SK-N-SH treated with all-trans-retinoic acid at 6 μM for 48 hours (cell line): ENCODE measurements around the gene RAPH1.
A peak's percentile ranks its signal among the peaks of the same experiment; 100 is the strongest.

ENCODE experiments used
- ATAC-seq: fragments of 200-7000 bp; cut with Tn5 transposase; 3 replicates; pipeline ENCODE4 v1.9.1; 2020; ENCODE audit warnings: mild to moderate bottlenecking, moderate library complexity
- ARNTL ChIP-seq: fragments of 450-650 bp; formaldehyde crosslinking; IDR thresholded peaks from 2 replicates; pipeline ENCODE4 v1.5.0; 2020; ENCODE audit warnings: low read depth, mild to moderate bottlenecking, moderate library complexity, borderline replicate concordance
- BACH2 ChIP-seq: fragments of 250-450 bp; sonication (Bioruptor Pico); IDR thresholded peaks from 2 replicates; pipeline ENCODE4 v1.9.0; 2021; ENCODE audit warnings: mild to moderate bottlenecking, borderline replicate concordance
- CSDC2 ChIP-seq: fragments of 250-450 bp; sonication (Bioruptor Pico); IDR thresholded peaks from 2 replicates; pipeline ENCODE4 v1.5.0; 2020; ENCODE audit warnings: mild to moderate bottlenecking, moderate library complexity
- ESRRG ChIP-seq: fragments of 250-450 bp; sonication (Bioruptor Pico); IDR thresholded peaks from 2 replicates; pipeline ENCODE4 v1.6.1; 2021; ENCODE audit warnings: mild to moderate bottlenecking
- GLIS3 ChIP-seq: fragments of 250-450 bp; sonication (Bioruptor Pico); IDR thresholded peaks from 2 replicates; pipeline ENCODE4 v1.5.0; 2020; ENCODE audit warnings: mild to moderate bottlenecking, moderate library complexity
- ISL1 ChIP-seq: fragments of 250-450 bp; sonication (Bioruptor Pico); IDR thresholded peaks from 2 replicates; pipeline ENCODE4 v2.1.2; 2022; ENCODE audit warnings: mild to moderate bottlenecking, moderate library complexity
- OSR1 ChIP-seq: fragments of 250-450 bp; sonication (Bioruptor Pico); IDR thresholded peaks from 2 replicates; pipeline ENCODE4 v1.8.0; 2022; ENCODE audit warnings: moderate library complexity, mild to moderate bottlenecking, inconsistent platforms
- PPARA ChIP-seq: fragments of 250-450 bp; sonication (Bioruptor Pico); IDR thresholded peaks from 2 replicates; pipeline ENCODE4 v1.5.0; 2020; ENCODE audit warnings: mild to moderate bottlenecking, borderline replicate concordance
- RARB ChIP-seq: fragments of 250-450 bp; sonication (Bioruptor Pico); IDR thresholded peaks from 2 replicates; pipeline ENCODE4 v1.8.0; 2021; ENCODE audit warnings: mild to moderate bottlenecking, moderate library complexity
- SNAI2 ChIP-seq: fragments of 250-450 bp; sonication (Bioruptor Pico); IDR thresholded peaks from 2 replicates; pipeline ENCODE4 v1.5.0; 2020; ENCODE audit warnings: mild to moderate bottlenecking, moderate library complexity
- TCF4 ChIP-seq: fragments of 250-450 bp; sonication (Bioruptor Pico); IDR thresholded peaks from 2 replicates; pipeline ENCODE4 v1.8.0; 2021; ENCODE audit warnings: mild to moderate bottlenecking, moderate library complexity, borderline replicate concordance
- TOX ChIP-seq: fragments of 250-450 bp; sonication (Bioruptor Pico); IDR thresholded peaks from 2 replicates; pipeline ENCODE4 v1.8.0; 2021; ENCODE audit warnings: mild to moderate bottlenecking, moderate library complexity, borderline replicate concordance
- ZFP3 ChIP-seq: fragments of 250-450 bp; sonication (Bioruptor Pico); IDR thresholded peaks from 2 replicates; pipeline ENCODE4 v1.5.0; 2020; ENCODE audit warnings: mild to moderate bottlenecking, moderate library complexity
- ZFP30 ChIP-seq: fragments of 450-650 bp; formaldehyde crosslinking; IDR thresholded peaks from 2 replicates; pipeline ENCODE4 v1.5.0; 2022; ENCODE audit warnings: mild to moderate bottlenecking, moderate library complexity
- ZNF565 ChIP-seq: fragments of 450-650 bp; formaldehyde crosslinking; conservative IDR thresholded peaks from 2 replicates; pipeline ENCODE4 v1.5.0; 2020; ENCODE audit warnings: low read depth, mild to moderate bottlenecking, moderate library complexity
- ZNF70 ChIP-seq: fragments of 450-650 bp; formaldehyde crosslinking; IDR thresholded peaks from 2 replicates; pipeline ENCODE4 v1.5.0; 2020; ENCODE audit warnings: mild to moderate bottlenecking, moderate library complexity
- ZNF8 ChIP-seq: fragments of 450-650 bp; formaldehyde crosslinking; IDR thresholded peaks from 2 replicates; pipeline ENCODE4 v1.5.0; 2020; ENCODE audit warnings: mild to moderate bottlenecking, moderate library complexity
- TF ChIP-seq, protein P1 (sequence below): fragments of 250-450 bp; sonication (Bioruptor Pico); IDR thresholded peaks from 2 replicates; pipeline ENCODE4 v1.5.1; 2021; ENCODE audit warnings: mild to moderate bottlenecking, moderate library complexity
- TF ChIP-seq, protein P2 (sequence below): fragments of 250-450 bp; sonication (Bioruptor Pico); IDR thresholded peaks from 2 replicates; pipeline ENCODE4 v1.8.0; 2021; ENCODE audit warnings: low read depth, mild to moderate bottlenecking, moderate library complexity, borderline replicate concordance
- TF ChIP-seq, protein P3 (sequence below): fragments of 250-450 bp; sonication (Bioruptor Pico); IDR thresholded peaks from 2 replicates; pipeline ENCODE4 v1.5.1; 2020; ENCODE audit warnings: low read depth, mild to moderate bottlenecking, moderate library complexity
- TF ChIP-seq, protein P4 (sequence below): fragments of 250-450 bp; sonication (Bioruptor Pico); IDR thresholded peaks from 2 replicates; pipeline ENCODE4 v1.5.0; 2020; ENCODE audit warnings: mild to moderate bottlenecking, moderate library complexity

The RAPH1 gene, protein sequence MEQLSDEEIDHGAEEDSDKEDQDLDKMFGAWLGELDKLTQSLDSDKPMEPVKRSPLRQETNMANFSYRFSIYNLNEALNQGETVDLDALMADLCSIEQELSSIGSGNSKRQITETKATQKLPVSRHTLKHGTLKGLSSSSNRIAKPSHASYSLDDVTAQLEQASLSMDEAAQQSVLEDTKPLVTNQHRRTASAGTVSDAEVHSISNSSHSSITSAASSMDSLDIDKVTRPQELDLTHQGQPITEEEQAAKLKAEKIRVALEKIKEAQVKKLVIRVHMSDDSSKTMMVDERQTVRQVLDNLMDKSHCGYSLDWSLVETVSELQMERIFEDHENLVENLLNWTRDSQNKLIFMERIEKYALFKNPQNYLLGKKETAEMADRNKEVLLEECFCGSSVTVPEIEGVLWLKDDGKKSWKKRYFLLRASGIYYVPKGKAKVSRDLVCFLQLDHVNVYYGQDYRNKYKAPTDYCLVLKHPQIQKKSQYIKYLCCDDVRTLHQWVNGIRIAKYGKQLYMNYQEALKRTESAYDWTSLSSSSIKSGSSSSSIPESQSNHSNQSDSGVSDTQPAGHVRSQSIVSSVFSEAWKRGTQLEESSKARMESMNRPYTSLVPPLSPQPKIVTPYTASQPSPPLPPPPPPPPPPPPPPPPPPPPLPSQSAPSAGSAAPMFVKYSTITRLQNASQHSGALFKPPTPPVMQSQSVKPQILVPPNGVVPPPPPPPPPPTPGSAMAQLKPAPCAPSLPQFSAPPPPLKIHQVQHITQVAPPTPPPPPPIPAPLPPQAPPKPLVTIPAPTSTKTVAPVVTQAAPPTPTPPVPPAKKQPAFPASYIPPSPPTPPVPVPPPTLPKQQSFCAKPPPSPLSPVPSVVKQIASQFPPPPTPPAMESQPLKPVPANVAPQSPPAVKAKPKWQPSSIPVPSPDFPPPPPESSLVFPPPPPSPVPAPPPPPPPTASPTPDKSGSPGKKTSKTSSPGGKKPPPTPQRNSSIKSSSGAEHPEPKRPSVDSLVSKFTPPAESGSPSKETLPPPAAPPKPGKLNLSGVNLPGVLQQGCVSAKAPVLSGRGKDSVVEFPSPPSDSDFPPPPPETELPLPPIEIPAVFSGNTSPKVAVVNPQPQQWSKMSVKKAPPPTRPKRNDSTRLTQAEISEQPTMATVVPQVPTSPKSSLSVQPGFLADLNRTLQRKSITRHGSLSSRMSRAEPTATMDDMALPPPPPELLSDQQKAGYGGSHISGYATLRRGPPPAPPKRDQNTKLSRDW

DNA sequence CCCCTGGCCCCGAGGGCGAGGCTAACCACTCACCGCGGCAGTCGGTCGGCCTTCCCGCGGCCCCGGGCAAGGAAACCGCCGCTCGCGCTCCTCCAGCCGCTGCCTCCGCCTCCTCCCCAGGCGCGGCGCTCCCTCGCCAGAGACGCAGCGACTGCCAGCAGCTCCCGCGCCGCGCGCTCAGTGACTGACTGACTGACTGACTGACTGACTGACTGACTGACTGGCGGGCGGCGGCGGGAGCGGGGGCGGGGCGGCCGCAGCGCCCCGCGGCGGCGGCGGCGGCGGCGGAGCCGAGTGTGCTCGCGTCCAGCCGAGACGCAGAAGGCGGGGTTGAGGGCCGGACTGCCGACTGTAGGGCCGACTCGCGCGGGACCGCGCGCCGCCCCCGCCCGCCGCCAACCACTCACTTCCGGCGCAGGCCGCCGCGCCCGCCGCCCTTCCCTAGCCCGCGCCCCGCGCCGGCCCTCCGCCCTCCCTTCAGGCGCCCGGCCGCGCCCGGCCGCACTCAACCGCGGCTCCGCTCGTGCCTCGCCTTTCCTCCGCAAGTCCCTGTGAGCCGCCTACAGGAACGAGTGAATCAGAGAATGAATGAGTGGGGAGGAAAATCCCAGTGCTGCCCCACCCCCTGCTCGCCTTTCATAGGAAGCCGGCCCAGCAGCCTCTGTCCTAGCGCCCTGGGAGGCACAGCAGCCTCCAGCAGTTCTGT, at the start of gene RAPH1:
Gene RAPH1, minus strand, starts transcription at position 224 of the 706 bp plus-strand sequence. CDS start 39,948 bp downstream, outside the sequence.
- peak; percentile 80 for ATAC-seq
- TF ChIP-seq TOX (CRISPR knock-in tag) (no peak), GLIS3 (CRISPR knock-in tag) (peak; percentile 31; the same call in 1 of the 2 replicates)

DNA sequence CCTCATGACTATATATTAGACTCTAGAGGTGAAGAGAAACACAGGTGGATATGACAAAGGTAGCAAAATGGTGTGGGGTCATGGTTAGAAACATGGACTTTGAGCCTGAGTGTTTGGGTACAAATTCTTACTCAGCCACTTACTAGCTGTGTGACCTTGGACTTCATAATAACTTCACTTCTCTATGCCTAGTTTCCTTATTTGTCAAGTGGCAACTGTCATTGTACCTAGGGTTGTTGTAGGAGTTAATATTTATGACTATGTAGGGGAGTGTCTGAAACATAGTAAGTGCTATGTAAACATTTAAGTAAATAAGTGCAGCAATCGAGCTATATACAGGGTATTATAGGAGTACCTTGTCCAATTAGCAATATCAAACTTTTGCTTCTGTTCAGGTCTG, 49.7 kb upstream of the RAPH1 start:
- TF ChIP-seq TCF4 (CRISPR knock-in tag) (no peak), ESRRG (CRISPR knock-in tag) (no peak), ZFP3 (CRISPR knock-in tag) (no peak), ZNF565 (CRISPR knock-in tag) (no peak), TOX (CRISPR knock-in tag) (no peak), ZFP30 (CRISPR knock-in tag) (no peak), ZNF8 (CRISPR knock-in tag) (no peak), SNAI2 (CRISPR knock-in tag) (no peak), CSDC2 (CRISPR knock-in tag) (no peak), RARB (no peak), ISL1 (CRISPR knock-in tag) (no peak), OSR1 (CRISPR knock-in tag) (no peak)
- TF ChIP-seq, protein P1, sequence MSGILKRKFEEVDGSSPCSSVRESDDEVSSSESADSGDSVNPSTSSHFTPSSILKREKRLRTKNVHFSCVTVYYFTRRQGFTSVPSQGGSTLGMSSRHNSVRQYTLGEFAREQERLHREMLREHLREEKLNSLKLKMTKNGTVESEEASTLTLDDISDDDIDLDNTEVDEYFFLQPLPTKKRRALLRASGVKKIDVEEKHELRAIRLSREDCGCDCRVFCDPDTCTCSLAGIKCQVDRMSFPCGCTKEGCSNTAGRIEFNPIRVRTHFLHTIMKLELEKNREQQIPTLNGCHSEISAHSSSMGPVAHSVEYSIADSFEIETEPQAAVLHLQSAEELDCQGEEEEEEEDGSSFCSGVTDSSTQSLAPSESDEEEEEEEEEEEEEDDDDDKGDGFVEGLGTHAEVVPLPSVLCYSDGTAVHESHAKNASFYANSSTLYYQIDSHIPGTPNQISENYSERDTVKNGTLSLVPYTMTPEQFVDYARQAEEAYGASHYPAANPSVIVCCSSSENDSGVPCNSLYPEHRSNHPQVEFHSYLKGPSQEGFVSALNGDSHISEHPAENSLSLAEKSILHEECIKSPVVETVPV, result no peak
- TF ChIP-seq, all 23 proteins: peak for 0
- no peak for ATAC-seq

DNA sequence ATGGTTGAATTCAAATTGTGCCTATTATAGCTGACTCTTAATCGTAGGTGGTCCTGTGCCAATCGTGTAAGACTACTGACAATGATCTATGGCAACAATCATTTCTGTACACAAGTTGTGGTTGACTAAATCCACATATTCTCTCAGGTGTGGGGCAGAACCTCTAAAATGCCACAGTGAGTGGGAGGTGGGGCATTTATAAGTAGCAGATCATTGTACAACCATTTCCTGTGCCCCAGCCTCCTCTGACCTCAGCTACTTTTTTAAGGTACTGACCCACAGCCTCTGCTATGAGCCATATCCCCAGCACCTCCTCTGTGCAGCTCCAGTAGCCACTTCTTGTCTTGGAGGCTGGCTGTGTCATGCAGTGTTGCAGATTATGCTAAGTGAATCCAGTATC, 48.6 kb upstream of the RAPH1 start:
- ATAC-seq, result peak; percentile 81
- TF ChIP-seq PPARA (CRISPR knock-in tag) (no peak), TOX (CRISPR knock-in tag) (no peak)
- TF ChIP-seq, protein P2, sequence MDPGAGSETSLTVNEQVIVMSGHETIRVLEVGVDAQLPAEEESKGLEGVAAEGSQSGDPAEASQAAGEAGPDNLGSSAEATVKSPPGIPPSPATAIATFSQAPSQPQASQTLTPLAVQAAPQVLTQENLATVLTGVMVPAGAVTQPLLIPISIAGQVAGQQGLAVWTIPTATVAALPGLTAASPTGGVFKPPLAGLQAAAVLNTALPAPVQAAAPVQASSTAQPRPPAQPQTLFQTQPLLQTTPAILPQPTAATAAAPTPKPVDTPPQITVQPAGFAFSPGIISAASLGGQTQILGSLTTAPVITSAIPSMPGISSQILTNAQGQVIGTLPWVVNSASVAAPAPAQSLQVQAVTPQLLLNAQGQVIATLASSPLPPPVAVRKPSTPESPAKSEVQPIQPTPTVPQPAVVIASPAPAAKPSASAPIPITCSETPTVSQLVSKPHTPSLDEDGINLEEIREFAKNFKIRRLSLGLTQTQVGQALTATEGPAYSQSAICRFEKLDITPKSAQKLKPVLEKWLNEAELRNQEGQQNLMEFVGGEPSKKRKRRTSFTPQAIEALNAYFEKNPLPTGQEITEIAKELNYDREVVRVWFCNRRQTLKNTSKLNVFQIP (CRISPR knock-in tag), result no peak

DNA sequence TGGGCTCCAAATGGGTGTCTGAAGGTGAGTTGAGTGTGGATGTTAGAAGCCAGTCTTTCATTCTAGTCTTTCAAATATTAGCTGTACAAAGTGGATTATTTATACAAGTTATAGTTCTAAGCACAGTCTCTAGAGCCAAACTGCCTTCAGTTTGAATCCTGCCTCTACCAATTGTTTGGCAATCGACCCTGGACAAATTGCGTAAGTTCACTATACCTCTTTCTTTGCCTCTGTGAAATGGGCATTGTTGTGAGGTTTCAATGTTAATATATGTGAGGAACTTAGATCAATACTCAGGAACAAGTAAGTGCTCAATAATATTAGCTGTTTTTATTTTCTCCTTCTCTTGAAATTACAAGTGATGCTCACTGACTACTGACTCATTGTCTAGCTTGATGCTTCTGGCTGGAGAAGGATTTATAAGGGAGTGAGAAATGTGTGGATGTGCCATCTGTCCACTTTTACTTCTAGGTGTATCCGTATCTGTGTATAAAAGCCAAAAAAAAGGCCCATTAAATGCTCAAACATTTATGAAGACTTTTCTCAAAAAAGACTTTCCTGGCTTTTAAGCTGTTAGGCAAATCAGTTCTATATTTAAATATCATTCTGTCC, 48.1 kb upstream of the RAPH1 start:
- TF ChIP-seq PPARA (CRISPR knock-in tag), result no peak

DNA sequence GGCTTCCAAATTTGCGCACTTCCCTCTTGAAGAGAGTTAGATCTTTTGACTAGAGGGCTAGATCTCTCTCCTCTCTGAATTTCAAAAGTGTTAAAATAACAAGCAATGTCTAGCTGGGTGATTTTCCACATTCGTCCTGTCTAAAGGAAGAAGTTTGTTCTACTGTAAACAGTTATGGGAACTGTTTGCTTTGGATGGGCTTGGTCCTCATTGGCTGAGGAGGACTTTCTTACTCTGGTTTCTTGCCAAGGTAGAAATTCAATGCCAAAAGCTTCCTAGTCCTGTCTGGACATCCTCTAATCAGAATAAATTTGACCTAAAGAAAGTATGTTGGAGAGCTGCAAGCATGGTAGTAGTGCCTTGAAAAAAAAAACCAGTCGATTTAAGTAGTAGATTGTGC, 47.4 kb upstream of the RAPH1 start:
- peak; percentile 34 for ATAC-seq
- no peak for TF ChIP-seq ZNF8 (CRISPR knock-in tag)
- no peak for TF ChIP-seq ESRRG (CRISPR knock-in tag)
- no peak for TF ChIP-seq BACH2 (CRISPR knock-in tag)
- TF ChIP-seq, protein P3, sequence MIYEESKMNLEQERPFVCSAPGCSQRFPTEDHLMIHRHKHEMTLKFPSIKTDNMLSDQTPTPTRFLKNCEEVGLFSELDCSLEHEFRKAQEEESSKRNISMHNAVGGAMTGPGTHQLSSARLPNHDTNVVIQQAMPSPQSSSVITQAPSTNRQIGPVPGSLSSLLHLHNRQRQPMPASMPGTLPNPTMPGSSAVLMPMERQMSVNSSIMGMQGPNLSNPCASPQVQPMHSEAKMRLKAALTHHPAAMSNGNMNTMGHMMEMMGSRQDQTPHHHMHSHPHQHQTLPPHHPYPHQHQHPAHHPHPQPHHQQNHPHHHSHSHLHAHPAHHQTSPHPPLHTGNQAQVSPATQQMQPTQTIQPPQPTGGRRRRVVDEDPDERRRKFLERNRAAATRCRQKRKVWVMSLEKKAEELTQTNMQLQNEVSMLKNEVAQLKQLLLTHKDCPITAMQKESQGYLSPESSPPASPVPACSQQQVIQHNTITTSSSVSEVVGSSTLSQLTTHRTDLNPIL (CRISPR knock-in tag), result no peak
- TF ChIP-seq, protein P2 (CRISPR knock-in tag), result no peak
- no peak for TF ChIP-seq SNAI2 (CRISPR knock-in tag)
- no peak for TF ChIP-seq PPARA (CRISPR knock-in tag)
- no peak for TF ChIP-seq ARNTL
- TF ChIP-seq TCF4 (CRISPR knock-in tag), result no peak
- no peak for TF ChIP-seq ZNF70 (CRISPR knock-in tag)
- TF ChIP-seq, protein P4, sequence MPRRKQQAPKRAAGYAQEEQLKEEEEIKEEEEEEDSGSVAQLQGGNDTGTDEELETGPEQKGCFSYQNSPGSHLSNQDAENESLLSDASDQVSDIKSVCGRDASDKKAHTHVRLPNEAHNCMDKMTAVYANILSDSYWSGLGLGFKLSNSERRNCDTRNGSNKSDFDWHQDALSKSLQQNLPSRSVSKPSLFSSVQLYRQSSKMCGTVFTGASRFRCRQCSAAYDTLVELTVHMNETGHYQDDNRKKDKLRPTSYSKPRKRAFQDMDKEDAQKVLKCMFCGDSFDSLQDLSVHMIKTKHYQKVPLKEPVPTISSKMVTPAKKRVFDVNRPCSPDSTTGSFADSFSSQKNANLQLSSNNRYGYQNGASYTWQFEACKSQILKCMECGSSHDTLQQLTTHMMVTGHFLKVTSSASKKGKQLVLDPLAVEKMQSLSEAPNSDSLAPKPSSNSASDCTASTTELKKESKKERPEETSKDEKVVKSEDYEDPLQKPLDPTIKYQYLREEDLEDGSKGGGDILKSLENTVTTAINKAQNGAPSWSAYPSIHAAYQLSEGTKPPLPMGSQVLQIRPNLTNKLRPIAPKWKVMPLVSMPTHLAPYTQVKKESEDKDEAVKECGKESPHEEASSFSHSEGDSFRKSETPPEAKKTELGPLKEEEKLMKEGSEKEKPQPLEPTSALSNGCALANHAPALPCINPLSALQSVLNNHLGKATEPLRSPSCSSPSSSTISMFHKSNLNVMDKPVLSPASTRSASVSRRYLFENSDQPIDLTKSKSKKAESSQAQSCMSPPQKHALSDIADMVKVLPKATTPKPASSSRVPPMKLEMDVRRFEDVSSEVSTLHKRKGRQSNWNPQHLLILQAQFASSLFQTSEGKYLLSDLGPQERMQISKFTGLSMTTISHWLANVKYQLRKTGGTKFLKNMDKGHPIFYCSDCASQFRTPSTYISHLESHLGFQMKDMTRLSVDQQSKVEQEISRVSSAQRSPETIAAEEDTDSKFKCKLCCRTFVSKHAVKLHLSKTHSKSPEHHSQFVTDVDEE (CRISPR knock-in tag), result no peak

More for the DNA sequence above, 48.1 kb upstream of the RAPH1 start:
- no peak for ATAC-seq
